ENCODE data around the gene TTC19. TPM values are rescaled to one million over a fixed set of nuclear protein-coding genes. Genes with fewer than 3 reads are reported as not detected.

TTC19 gene
- total and polyA plus RNA-seq, 2 experiments from 2014 or later, result 30.3 to 93.5 TPM

DNA sequence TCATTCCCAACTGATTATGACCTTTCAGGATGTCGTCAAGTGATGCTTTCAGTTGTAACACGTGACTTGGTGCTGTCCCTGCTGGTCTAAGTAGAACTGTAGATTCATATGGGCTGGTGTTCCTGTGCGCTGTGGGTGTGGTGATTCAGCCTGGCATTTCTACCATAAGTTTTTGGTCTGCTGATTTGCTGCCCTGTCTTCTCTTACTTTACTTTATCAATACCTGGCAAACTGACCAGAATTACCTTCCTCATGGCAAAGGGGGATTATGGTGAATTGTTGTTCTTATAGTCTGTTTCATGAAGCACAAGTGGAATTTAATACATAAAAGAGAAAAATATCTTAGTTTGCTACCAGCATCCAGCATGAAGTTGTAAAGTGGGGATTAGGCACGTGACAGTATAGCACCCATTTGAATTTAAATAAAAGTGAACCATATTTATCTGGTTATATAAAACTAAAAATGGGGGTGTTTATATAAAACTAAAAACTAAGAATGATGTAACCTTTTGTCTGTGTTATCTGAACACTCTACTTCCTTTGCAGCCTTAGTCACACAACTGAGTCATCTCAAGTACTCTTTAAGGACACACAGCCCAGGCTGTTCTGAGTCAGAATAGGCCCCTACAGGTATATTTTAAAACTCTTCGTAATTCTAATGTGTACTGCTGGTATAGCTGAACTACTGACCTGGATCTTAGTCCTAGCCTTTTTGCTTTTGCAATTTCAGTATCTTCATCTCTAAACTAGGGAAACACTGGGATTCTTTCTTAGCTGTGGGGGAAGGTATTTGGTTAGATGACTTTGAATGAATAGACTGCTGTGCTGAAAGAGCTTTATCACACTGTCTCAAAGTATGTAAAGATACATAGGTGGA lies 28.3 kb downstream of the TTC19 start:
- peak overlapping the region; percentile 75 for H3K27ac Mint-ChIP-seq
- no peak for ATAC-seq
- Histone ChIP-seq H2AFZ (no peak overlapping the region), H3K4me1 (ENCODE audit: insufficient read depth) (no peaks in the 10 kb centered on the region), H4K20me1 (replicated peaks; ENCODE audit: insufficient read depth) (peaks cover 22% of the 10 kb centered on the region; the same call in 1 of the 2 replicates), H3K27ac (ENCODE audit: low read depth) (peak overlapping the region; percentile 55; the same call in 1 of the 2 replicates), H3K36me3 (ENCODE audit: insufficient read depth) (peaks cover 55% of the 10 kb centered on the region), H3K4me3 (no peak overlapping the region), H3F3A (replicated peaks; ENCODE audit: low read depth) (no peaks in the 10 kb centered on the region), H3K27me3 (ENCODE audit: insufficient read depth) (no peaks in the 10 kb centered on the region), H3K79me2 (replicated peaks; ENCODE audit: insufficient read depth) (0 out of 2 replicates have a peak, but pooled peaks cover 10% of the 10 kb centered on the region), H3K4me2 (no peak overlapping the region), H3K9me2 (ENCODE audit: insufficient read depth) (no peaks in the 10 kb centered on the region)
- TF ChIP-seq POLR2AphosphoS5 (IDR thresholded peaks at IDR 0.05; ENCODE audit: low read depth) (no peak), JUNB (IDR thresholded peaks at IDR 0.05; ENCODE audit: unreplicated experiment) (no peak), ZNF331 (CRISPR knock-in tag; IDR thresholded peaks at IDR 0.05; ENCODE audit: low read depth) (no peak), STAT1 (IDR thresholded peaks at IDR 0.05; ENCODE audit: unreplicated experiment) (no peak), EZH2 (IDR thresholded peaks at IDR 0.05; ENCODE audit: low read depth, unreplicated experiment) (no peak), CREB1 (CRISPR knock-in tag; IDR thresholded peaks at IDR 0.05; ENCODE audit: low read depth) (no peak), EZH2phosphoT487 (IDR thresholded peaks at IDR 0.05; ENCODE audit: unreplicated experiment) (no peak), ZNF114 (CRISPR knock-in tag; IDR thresholded peaks at IDR 0.05) (no peak), NANOG (IDR thresholded peaks at IDR 0.05; ENCODE audit: borderline replicate concordance) (no peak)
- TF ChIP-seq, protein P1, sequence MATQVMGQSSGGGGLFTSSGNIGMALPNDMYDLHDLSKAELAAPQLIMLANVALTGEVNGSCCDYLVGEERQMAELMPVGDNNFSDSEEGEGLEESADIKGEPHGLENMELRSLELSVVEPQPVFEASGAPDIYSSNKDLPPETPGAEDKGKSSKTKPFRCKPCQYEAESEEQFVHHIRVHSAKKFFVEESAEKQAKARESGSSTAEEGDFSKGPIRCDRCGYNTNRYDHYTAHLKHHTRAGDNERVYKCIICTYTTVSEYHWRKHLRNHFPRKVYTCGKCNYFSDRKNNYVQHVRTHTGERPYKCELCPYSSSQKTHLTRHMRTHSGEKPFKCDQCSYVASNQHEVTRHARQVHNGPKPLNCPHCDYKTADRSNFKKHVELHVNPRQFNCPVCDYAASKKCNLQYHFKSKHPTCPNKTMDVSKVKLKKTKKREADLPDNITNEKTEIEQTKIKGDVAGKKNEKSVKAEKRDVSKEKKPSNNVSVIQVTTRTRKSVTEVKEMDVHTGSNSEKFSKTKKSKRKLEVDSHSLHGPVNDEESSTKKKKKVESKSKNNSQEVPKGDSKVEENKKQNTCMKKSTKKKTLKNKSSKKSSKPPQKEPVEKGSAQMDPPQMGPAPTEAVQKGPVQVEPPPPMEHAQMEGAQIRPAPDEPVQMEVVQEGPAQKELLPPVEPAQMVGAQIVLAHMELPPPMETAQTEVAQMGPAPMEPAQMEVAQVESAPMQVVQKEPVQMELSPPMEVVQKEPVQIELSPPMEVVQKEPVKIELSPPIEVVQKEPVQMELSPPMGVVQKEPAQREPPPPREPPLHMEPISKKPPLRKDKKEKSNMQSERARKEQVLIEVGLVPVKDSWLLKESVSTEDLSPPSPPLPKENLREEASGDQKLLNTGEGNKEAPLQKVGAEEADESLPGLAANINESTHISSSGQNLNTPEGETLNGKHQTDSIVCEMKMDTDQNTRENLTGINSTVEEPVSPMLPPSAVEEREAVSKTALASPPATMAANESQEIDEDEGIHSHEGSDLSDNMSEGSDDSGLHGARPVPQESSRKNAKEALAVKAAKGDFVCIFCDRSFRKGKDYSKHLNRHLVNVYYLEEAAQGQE (IDR thresholded peaks at IDR 0.05; ENCODE audit: unreplicated experiment), result no peak
- TF ChIP-seq, protein P2, sequence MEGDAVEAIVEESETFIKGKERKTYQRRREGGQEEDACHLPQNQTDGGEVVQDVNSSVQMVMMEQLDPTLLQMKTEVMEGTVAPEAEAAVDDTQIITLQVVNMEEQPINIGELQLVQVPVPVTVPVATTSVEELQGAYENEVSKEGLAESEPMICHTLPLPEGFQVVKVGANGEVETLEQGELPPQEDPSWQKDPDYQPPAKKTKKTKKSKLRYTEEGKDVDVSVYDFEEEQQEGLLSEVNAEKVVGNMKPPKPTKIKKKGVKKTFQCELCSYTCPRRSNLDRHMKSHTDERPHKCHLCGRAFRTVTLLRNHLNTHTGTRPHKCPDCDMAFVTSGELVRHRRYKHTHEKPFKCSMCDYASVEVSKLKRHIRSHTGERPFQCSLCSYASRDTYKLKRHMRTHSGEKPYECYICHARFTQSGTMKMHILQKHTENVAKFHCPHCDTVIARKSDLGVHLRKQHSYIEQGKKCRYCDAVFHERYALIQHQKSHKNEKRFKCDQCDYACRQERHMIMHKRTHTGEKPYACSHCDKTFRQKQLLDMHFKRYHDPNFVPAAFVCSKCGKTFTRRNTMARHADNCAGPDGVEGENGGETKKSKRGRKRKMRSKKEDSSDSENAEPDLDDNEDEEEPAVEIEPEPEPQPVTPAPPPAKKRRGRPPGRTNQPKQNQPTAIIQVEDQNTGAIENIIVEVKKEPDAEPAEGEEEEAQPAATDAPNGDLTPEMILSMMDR (conservative IDR thresholded peaks at IDR 0.05; ENCODE audit: low read depth in 2 of 2), result no peak
- TF ChIP-seq, protein P3, sequence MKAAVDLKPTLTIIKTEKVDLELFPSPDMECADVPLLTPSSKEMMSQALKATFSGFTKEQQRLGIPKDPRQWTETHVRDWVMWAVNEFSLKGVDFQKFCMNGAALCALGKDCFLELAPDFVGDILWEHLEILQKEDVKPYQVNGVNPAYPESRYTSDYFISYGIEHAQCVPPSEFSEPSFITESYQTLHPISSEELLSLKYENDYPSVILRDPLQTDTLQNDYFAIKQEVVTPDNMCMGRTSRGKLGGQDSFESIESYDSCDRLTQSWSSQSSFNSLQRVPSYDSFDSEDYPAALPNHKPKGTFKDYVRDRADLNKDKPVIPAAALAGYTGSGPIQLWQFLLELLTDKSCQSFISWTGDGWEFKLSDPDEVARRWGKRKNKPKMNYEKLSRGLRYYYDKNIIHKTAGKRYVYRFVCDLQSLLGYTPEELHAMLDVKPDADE (IDR thresholded peaks at IDR 0.05), result no peak
- TF ChIP-seq, protein P4, sequence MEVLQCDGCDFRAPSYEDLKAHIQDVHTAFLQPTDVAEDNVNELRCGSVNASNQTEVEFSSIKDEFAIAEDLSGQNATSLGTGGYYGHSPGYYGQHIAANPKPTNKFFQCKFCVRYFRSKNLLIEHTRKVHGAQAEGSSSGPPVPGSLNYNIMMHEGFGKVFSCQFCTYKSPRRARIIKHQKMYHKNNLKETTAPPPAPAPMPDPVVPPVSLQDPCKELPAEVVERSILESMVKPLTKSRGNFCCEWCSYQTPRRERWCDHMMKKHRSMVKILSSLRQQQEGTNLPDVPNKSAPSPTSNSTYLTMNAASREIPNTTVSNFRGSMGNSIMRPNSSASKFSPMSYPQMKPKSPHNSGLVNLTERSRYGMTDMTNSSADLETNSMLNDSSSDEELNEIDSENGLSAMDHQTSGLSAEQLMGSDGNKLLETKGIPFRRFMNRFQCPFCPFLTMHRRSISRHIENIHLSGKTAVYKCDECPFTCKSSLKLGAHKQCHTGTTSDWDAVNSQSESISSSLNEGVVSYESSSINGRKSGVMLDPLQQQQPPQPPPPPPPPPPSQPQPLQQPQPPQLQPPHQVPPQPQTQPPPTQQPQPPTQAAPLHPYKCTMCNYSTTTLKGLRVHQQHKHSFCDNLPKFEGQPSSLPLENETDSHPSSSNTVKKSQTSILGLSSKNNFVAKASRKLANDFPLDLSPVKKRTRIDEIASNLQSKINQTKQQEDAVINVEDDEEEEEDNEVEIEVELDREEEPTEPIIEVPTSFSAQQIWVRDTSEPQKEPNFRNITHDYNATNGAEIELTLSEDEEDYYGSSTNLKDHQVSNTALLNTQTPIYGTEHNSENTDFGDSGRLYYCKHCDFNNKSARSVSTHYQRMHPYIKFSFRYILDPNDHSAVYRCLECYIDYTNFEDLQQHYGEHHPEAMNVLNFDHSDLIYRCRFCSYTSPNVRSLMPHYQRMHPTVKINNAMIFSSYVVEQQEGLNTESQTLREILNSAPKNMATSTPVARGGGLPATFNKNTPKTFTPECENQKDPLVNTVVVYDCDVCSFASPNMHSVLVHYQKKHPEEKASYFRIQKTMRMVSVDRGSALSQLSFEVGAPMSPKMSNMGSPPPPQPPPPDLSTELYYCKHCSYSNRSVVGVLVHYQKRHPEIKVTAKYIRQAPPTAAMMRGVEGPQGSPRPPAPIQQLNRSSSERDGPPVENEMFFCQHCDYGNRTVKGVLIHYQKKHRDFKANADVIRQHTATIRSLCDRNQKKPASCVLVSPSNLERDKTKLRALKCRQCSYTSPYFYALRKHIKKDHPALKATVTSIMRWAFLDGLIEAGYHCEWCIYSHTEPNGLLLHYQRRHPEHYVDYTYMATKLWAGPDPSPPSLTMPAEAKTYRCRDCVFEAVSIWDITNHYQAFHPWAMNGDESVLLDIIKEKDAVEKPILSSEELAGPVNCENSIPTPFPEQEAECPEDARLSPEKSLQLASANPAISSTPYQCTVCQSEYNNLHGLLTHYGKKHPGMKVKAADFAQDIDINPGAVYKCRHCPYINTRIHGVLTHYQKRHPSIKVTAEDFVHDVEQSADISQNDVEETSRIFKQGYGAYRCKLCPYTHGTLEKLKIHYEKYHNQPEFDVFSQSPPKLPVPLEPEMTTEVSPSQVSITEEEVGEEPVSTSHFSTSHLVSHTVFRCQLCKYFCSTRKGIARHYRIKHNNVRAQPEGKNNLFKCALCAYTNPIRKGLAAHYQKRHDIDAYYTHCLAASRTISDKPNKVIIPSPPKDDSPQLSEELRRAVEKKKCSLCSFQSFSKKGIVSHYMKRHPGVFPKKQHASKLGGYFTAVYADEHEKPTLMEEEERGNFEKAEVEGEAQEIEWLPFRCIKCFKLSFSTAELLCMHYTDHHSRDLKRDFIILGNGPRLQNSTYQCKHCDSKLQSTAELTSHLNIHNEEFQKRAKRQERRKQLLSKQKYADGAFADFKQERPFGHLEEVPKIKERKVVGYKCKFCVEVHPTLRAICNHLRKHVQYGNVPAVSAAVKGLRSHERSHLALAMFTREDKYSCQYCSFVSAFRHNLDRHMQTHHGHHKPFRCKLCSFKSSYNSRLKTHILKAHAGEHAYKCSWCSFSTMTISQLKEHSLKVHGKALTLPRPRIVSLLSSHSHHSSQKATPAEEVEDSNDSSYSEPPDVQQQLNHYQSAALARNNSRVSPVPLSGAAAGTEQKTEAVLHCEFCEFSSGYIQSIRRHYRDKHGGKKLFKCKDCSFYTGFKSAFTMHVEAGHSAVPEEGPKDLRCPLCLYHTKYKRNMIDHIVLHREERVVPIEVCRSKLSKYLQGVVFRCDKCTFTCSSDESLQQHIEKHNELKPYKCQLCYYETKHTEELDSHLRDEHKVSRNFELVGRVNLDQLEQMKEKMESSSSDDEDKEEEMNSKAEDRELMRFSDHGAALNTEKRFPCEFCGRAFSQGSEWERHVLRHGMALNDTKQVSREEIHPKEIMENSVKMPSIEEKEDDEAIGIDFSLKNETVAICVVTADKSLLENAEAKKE (CRISPR knock-in tag; IDR thresholded peaks at IDR 0.05), result no peak
- peaks cover 7% of the 10 kb centered on the region; the same call in 2 of the 3 replicates for H3K4me1 Mint-ChIP-seq
- H3K9me3 Mint-ChIP-seq, result no peaks in the 10 kb centered on the region
- H3K36me3 Mint-ChIP-seq (ENCODE audit: low read depth), result peaks cover 92% of the 10 kb centered on the region
- no peak for DNase-seq (ENCODE audit: low spot score)
- H3K27me3 Mint-ChIP-seq (ENCODE audit: insufficient read depth, low read depth, poor library complexity), result peaks cover 7% of the 10 kb centered on the region
- no peak overlapping the region for H3K4me3 Mint-ChIP-seq
